HTERT RPE-1 (cell line): ENCODE results near the gene ATP1B2.

ENCODE experiments used
- in situ Hi-C: fragments of 300-500 bp; cut with MboI; formaldehyde crosslinking; loops from 4 replicates; pipeline ENCODE4 v1.14.3; 2020; ENCODE audit warnings: low sequenced_read_pairs

The ATP1B2 gene

GRCh38 chr17:7684851-7685532, 34.3 kb downstream of the ATP1B2 start:
- in situ Hi-C loops, result no loop called here

- in situ Hi-C loops, result no loop called here
Measured at GRCh38 chr17:7685533-7686221, 35.0 kb downstream of the ATP1B2 start.

- in situ Hi-C loops, result no loop called here
Measured at GRCh38 chr17:7686222-7687071, 35.7 kb downstream of the ATP1B2 start.

GRCh38 chr17:7687072-7687907, 36.6 kb downstream of the ATP1B2 start, which contains the start of gene TP53:
Gene TP53 (minus strand): TSS chr17:7687490. CDS start chr17:7676594, 10,896 bp downstream.
- in situ Hi-C loops, result no loop called here

- in situ Hi-C loops, result no loop called here
Measured at GRCh38 chr17:7687908-7688807, 37.4 kb downstream of the ATP1B2 start, which contains the start of gene WRAP53. Gene WRAP53 (plus strand): TSS chr17:7688477. CDS start chr17:7688649, 172 bp downstream.

- in situ Hi-C loops, result no loop called here
Measured at GRCh38 chr17:7688808-7689316, 38.1 kb downstream of the ATP1B2 start.

- in situ Hi-C loops, result no loop called here
Measured at GRCh38 chr17:7695586-7695985, 44.9 kb downstream of the ATP1B2 start.

GRCh38 chr17:7697828-7698588, 47.3 kb downstream of the ATP1B2 start:
- in situ Hi-C loops, result no loop called here

- in situ Hi-C loops, result no loop called here
Measured at GRCh38 chr17:7700510-7700909, 49.8 kb downstream of the ATP1B2 start.

- in situ Hi-C loops, result no loop called here
Measured at GRCh38 chr17:7701681-7702080, 51.0 kb downstream of the ATP1B2 start.

- in situ Hi-C loops, result no loop called here
Measured at GRCh38 chr17:7702776-7703175, 52.0 kb downstream of the ATP1B2 start.

- in situ Hi-C loops, result no loop called here
Measured at GRCh38 chr17:7703584-7704479, 53.1 kb downstream of the ATP1B2 start.

GRCh38 chr17:7704601-7705268, 54.0 kb downstream of the ATP1B2 start, which contains the start of gene EFNB3:
Gene EFNB3 (plus strand): TSS chr17:7705202. CDS start chr17:7705599, 397 bp downstream.
- in situ Hi-C loops, result no loop called here

GRCh38 chr17:7705269-7706255, 54.8 kb downstream of the ATP1B2 start:
- in situ Hi-C loops, result no loop called here

- in situ Hi-C loops, result no loop called here
Measured at GRCh38 chr17:7706631-7707354, 56.1 kb downstream of the ATP1B2 start.
